Sigmoid colon (tissue), 4 donors: Measurements from ENCODE around the gene DCANP1.

Experiments used
- CTCF ChIP-seq, 4 experiments: fragments of 450-650 bp in 3 of 4; fragments of 200-600 bp in 1 of 4; IDR thresholded peaks; one replicate each; pipeline ENCODE4 v1.5.1; 2016 to 2019; ENCODE audit warnings: antibody characterized with exemption in 4 of 4, mild to moderate bottlenecking in 3 of 4, moderate library complexity in 2 of 4
- EP300 ChIP-seq, 4 donors: sonication (generic); formaldehyde crosslinking; IDR thresholded peaks; one replicate each; pipeline ENCODE4 v1.6.1; 2017; ENCODE audit warnings: antibody characterized with exemption in 4 of 4
- POLR2AphosphoS5 ChIP-seq, 4 donors: sonication (generic); formaldehyde crosslinking; IDR thresholded peaks; one replicate each; pipeline ENCODE4 v1.6.1; 2017; ENCODE audit warnings: antibody characterized with exemption in 4 of 4

DNA sequence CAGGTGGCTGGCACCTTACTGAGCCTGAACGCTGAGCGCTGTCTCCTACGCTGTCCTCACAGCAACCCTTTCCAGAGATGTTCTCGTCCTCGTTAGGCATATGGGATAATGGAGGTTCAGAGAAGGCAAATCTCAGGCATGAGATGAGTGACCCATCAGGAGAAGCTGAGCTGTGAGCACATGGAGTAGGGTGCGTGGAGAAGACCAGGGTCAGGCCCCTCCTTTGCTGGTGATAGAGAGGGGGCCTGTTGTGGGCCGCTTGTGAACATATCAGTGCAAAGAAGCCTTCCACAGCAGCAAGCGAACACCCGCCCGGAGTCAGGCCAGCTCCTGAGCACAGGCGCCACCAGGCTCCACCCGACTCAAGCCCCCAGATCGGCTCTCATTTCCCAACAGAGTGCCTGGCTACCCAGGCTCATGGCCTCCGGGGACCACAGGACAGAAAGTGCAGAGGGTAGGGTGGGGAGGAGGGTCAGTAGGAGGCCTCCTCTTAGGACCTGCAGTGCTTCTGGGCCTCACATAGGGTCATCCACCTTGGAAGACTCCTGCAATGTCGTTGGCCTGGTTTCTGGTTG lies 20.0 kb upstream of the DCANP1 start:
- no peak for TF ChIP-seq CTCF (IDR thresholded peaks at IDR 0.05)
- no peak for TF ChIP-seq POLR2AphosphoS5 (IDR thresholded peaks at IDR 0.05)
- no peak for TF ChIP-seq EP300 (IDR thresholded peaks at IDR 0.05)
